K562 (cell line): ENCODE results near the gene CETN2. TPM values are rescaled to one million over a fixed set of nuclear protein-coding genes. Genes with fewer than 3 reads are reported as not detected.
A peak's percentile ranks its signal among the peaks of the same experiment; 100 is the strongest.

ENCODE experiments used
- ATAC-seq: fragments of 200-7000 bp; cut with Tn5 transposase; 3 replicates; pipeline ENCODE4 v1.9.1; 2020; ENCODE audit warnings: moderate library complexity
- BruUV-seq: library from RNA; stranded (reverse); fragments of 400-500 nt; replicated peaks from 2 replicates; lab custom pipeline; 2021; lab: Mats Ljungman, UMichigan
- CTCF ChIA-PET: fragments of 300-600 bp; formaldehyde crosslinking; extraction: SDS; loops from one replicate; lab custom pipeline; 2021; ENCODE audit warnings: low intra/inter-chr PET ratio; lab: Yijun Ruan, JAX
- POLR2A ChIA-PET: fragments of 300-600, 350-650 bp; sonication (Branson Sonifier 250); formaldehyde crosslinking; extraction: SDS; loops from one replicate; lab custom pipeline; 2021; ENCODE audit warnings: antibody characterized with exemption, inconsistent platforms; lab: Yijun Ruan, JAX
- DNase-seq, 4 experiments: peaks; one replicate each; pipeline versions ENCODE4 v3.0.0 to v3.0.0-alpha.2; 2011 to 2018; ENCODE audit warnings: low spot score in 3 of 4, mixed read lengths in 3 of 4; ENCODE audit errors: extremely low read depth in 1 of 4
- FAIRE-seq: peaks from 2 replicates; lab custom pipeline; 2011; peaks lifted over from hg19 to GRCh38; lab: Jason Lieb, UNC
- H2AFZ ChIP-seq: 2 replicates; pipeline ENCODE4 v1.6.0; 2011; ENCODE audit warnings: low read depth, low read length, control low read depth, inconsistent platforms
- H3K27ac ChIP-seq: fragments of 200-600 bp; 3 replicates; pipeline ENCODE4 v1.8.0; 2011; ENCODE audit warnings: low read depth, mild to moderate bottlenecking, control low read depth, inconsistent platforms, low read length, moderate library complexity, mixed read lengths; ENCODE audit errors: extremely low read depth
- H3K27me3 ChIP-seq, 2 experiments: fragments of 300-600 bp in 1 of 2; 2 replicates in 1 of 2; 3 replicates in 1 of 2; pipeline versions ENCODE4 v1.6.0 to v1.8.0; 2011; ENCODE audit warnings: inconsistent platforms in 2 of 2, low read length in 2 of 2, mild to moderate bottlenecking in 1 of 2, mixed read lengths in 1 of 2, moderate library complexity in 1 of 2; ENCODE audit not compliant: control insufficient read depth in 2 of 2, insufficient read depth in 2 of 2
- H3K36me3 ChIP-seq: fragments of 300-600 bp; 3 replicates; pipeline ENCODE4 v1.8.0; 2011; ENCODE audit warnings: mild to moderate bottlenecking, low read length, inconsistent platforms; ENCODE audit not compliant: control insufficient read depth, insufficient read depth
- H3K4me1 ChIP-seq, 2 experiments: fragments of 200-600 bp in 1 of 2; replicated peaks in 1 of 2; 2 replicates in 1 of 2; 3 replicates in 1 of 2; pipeline versions ENCODE4 v1.5.1 to v1.8.0; 2011; ENCODE audit warnings: inconsistent platforms in 2 of 2, low read length in 2 of 2, mild to moderate bottlenecking in 1 of 2, mixed read lengths in 1 of 2, moderate library complexity in 1 of 2; ENCODE audit not compliant: control insufficient read depth in 2 of 2, insufficient read depth in 2 of 2
- H3K4me2 ChIP-seq: 2 replicates; pipeline ENCODE4 v1.6.1; 2011; ENCODE audit warnings: low read length, control low read depth, inconsistent platforms, mixed read lengths; ENCODE audit not compliant: insufficient read depth
- H3K4me3 ChIP-seq: fragments of 200-600 bp; sonication (generic), shearing (Covaris generic); 2 replicates; pipeline ENCODE4 v1.5.1; 2016; ENCODE audit warnings: control low read depth, inconsistent platforms
- H3K79me2 ChIP-seq: fragments of 200-600 bp; 3 replicates; pipeline ENCODE4 v1.8.0; 2011; ENCODE audit warnings: low read length, inconsistent platforms; ENCODE audit not compliant: control insufficient read depth, insufficient read depth
- H3K9ac ChIP-seq, 2 experiments: 2 replicates each; pipeline versions ENCODE4 v1.6.0 to v1.6.1; 2011; ENCODE audit warnings: low read depth in 2 of 2, low read length in 2 of 2, control low read depth in 1 of 2, inconsistent platforms in 1 of 2, mild to moderate bottlenecking in 1 of 2, mixed read lengths in 1 of 2; ENCODE audit not compliant: insufficient read depth in 1 of 2
- H3K9me1 ChIP-seq: one replicate; pipeline ENCODE4 v1.6.0; 2011; ENCODE audit warnings: inconsistent platforms, mild to moderate bottlenecking, low read length, moderate library complexity; ENCODE audit not compliant: control insufficient read depth, insufficient read depth
- H3K9me3 ChIP-seq: replicated peaks from 2 replicates; pipeline ENCODE4 v1.5.1; 2011; ENCODE audit warnings: low read depth, low read length, inconsistent platforms; ENCODE audit not compliant: control insufficient read depth, insufficient read depth
- H4K20me1 ChIP-seq: replicated peaks from 2 replicates; pipeline ENCODE4 v1.6.1; 2011; ENCODE audit warnings: low read length, inconsistent platforms, mixed read lengths; ENCODE audit not compliant: control insufficient read depth, insufficient read depth
- COPS2 ChIP-seq: fragments of 450-650 bp; conservative IDR thresholded peaks from 2 replicates; pipeline ENCODE4 v1.6.1; 2016; ENCODE audit warnings: mild to moderate bottlenecking, moderate library complexity
- EGR1 ChIP-seq: fragments of 450-650 bp; conservative IDR thresholded peaks from 2 replicates; pipeline ENCODE4 v1.6.1; 2017; ENCODE audit warnings: mild to moderate bottlenecking
- ETV6 ChIP-seq, 3 experiments: fragments of 150-350 bp in 1 of 3; sonication (generic) in 1 of 3; formaldehyde crosslinking in 1 of 3; IDR thresholded peaks; 2 replicates each; pipeline versions ENCODE4 v1.6.1 to v1.8.0; 2014 to 2022; ENCODE audit warnings: borderline replicate concordance in 2 of 3, low read depth in 2 of 3, antibody characterized with exemption in 1 of 3, low read length in 1 of 3, mild to moderate bottlenecking in 1 of 3, missing genetic modification reagents in 1 of 3
- FOXA3 ChIP-seq, 2 experiments: fragments of 450-650 bp in 1 of 2; sonication (generic) in 1 of 2; formaldehyde crosslinking; IDR thresholded peaks in 1 of 2; conservative IDR thresholded peaks in 1 of 2; 2 replicates each; pipeline versions ENCODE4 v1.4.0 to v1.8.0; 2020 to 2022; ENCODE audit warnings: mild to moderate bottlenecking in 2 of 2, missing genetic modification reagents in 1 of 2
- GTF2E2 ChIP-seq: fragments of 200-800 bp; sonication (Bioruptor generic); IDR thresholded peaks from 2 replicates; pipeline ENCODE4 v1.6.1; 2016; ENCODE audit warnings: missing genetic modification characterization, missing compliant biosample characterization
- HDAC6 ChIP-seq: IDR thresholded peaks from 2 replicates; pipeline ENCODE4 v1.6.1; 2012; ENCODE audit warnings: low read depth, mild to moderate bottlenecking, control low read depth, inconsistent platforms, low read length, moderate library complexity
- POLR2G ChIP-seq: fragments of 200-400 bp; formaldehyde crosslinking; IDR thresholded peaks from 2 replicates; pipeline ENCODE4 v1.6.1; 2017; ENCODE audit warnings: low read depth, mild to moderate bottlenecking, antibody characterized with exemption, low read length, moderate library complexity
- SRF ChIP-seq, 2 experiments: fragments of 250-450, 450-650 bp in 1 of 2; sonication (Bioruptor Pico) in 1 of 2; sonication (generic) in 1 of 2; formaldehyde crosslinking; IDR thresholded peaks; 2 replicates each; pipeline versions ENCODE4 v1.5.0 to v1.5.1; 2020 to 2022; ENCODE audit warnings: mild to moderate bottlenecking in 1 of 2, missing genetic modification reagents in 1 of 2
- TEAD4 ChIP-seq, 2 experiments: sonication (generic) in 1 of 2; formaldehyde crosslinking in 1 of 2; IDR thresholded peaks; 2 replicates each; pipeline versions ENCODE4 v1.6.1 to v1.8.0; 2012 to 2022; ENCODE audit warnings: borderline replicate concordance in 1 of 2, inconsistent platforms in 1 of 2, low read length in 1 of 2, mild to moderate bottlenecking in 1 of 2, missing genetic modification reagents in 1 of 2
- ZBTB43 ChIP-seq: sonication (generic); formaldehyde crosslinking; IDR thresholded peaks from 2 replicates; pipeline ENCODE4 v1.8.0; 2023; ENCODE audit warnings: mild to moderate bottlenecking, missing genetic modification reagents
- ZBTB8A ChIP-seq: fragments of 450-650 bp; IDR thresholded peaks from 2 replicates; pipeline ENCODE4 v1.6.1; 2018; ENCODE audit warnings: mild to moderate bottlenecking, moderate library complexity; ENCODE audit not compliant: partially characterized antibody
- ZSCAN29 ChIP-seq: fragments of 450-650 bp; IDR thresholded peaks from 2 replicates; pipeline ENCODE4 v1.6.1; 2017
- WGBS: fragments of 100-300 bp; shearing (Covaris generic); methylation state at CpG from one replicate; pipeline ENCODE4 v1.1.6; 2016; ENCODE audit warnings: low coverage, mixed read lengths; ENCODE audit not compliant: insufficient coverage; ENCODE audit errors: missing lambda C conversion rate; 5-methylcytosine and 5-hydroxymethylcytosine counted together
- in situ Hi-C: fragments of 300-500 bp; cut with MboI; formaldehyde crosslinking; loops from 4 replicates; pipeline ENCODE4 v1.15.0; 2018; ENCODE audit warnings: inconsistent platforms, mixed read lengths
- intact Hi-C: fragments of 100-400 bp; cut with micrococcal nuclease; formaldehyde crosslinking; loops from 2 replicates; pipeline ENCODE4 v1.14.2; 2022
- polyA plus RNA-seq, 8 experiments: library from polyadenylated mRNA; depleted of rRNA in 4 of 8; stranded (reverse) in 5 of 8; unstranded in 3 of 8; fragments of >200 nt; fragmentation: Nextera tagmentation in 2 of 8; fragmentation: Illumina TruSeq in 1 of 8; extraction: Ambion mirVana in 2 of 8; extraction: Trizol in 1 of 8; gene quantifications; 2 replicates each; pipeline versions ENCODE4 v1.2.1 to v1.2.3, GENCODE V29; 2011 to 2014; ENCODE audit warnings: inconsistent platforms in 1 of 8, missing spikeins in 1 of 8
- total RNA-seq, 7 experiments: library from RNA; depleted of rRNA in 6 of 7; stranded (reverse); fragments of >200 nt in 6 of 7; fragmentation: Illumina TruSeq in 2 of 7; extraction: Trizol in 2 of 7; gene quantifications; 2 replicates each; pipeline versions ENCODE4 v1.2.1 to v1.2.3, GENCODE V29; 2011 to 2021; ENCODE audit warnings: low replicate concordance in 1 of 7
- TF ChIP-seq, protein P1 (sequence below): fragments of 250-450 bp; sonication (Bioruptor Pico); IDR thresholded peaks from 2 replicates; pipeline ENCODE4 v1.9.0; 2021; ENCODE audit warnings: mild to moderate bottlenecking

CETN2 gene
- total and polyA plus RNA-seq, 9 of the 15 experiments (the other 6 are each of a cell fraction or from before 2014, with no cell fraction given), result 16.7 to 37.1 (median 27.6) TPM

- no peak for FAIRE-seq
- no peaks in the 10 kb centered on the region for H3K4me1 ChIP-seq
- in situ Hi-C loops (no loop called here), intact Hi-C loops (no loop called here)
- no peaks in the 10 kb centered on the region for H3K79me2 ChIP-seq
- H3K4me3 ChIP-seq, result no peak overlapping the region
- H3K27me3 ChIP-seq, result peaks cover 0 to 32% of the 10 kb centered on the region in 2 experiments; a peak in 3 of 5 replicates
- H2AFZ ChIP-seq, result no peak overlapping the region
- no peak overlapping the region for H3K27ac ChIP-seq
- H3K9me1 ChIP-seq, result no peaks in the 10 kb centered on the region
- no peak for ATAC-seq
- no peak overlapping the region for H3K9ac ChIP-seq
- BruUV-seq, result no TSS peak
- TF ChIP-seq GTF2E2 (no peak), SRF (CRISPR knock-in tag; IDR thresholded peaks at IDR 0.05) (no peak), FOXA3 (CRISPR knock-in tag; conservative IDR thresholded peaks at IDR 0.05 in 1 of 2, IDR thresholded peaks at IDR 0.05 in 1 of 2) (no peak), ETV6 (IDR thresholded peaks at IDR 0.05; ENCODE audit: borderline replicate concordance in 1 of 2, low read depth in 2 of 2, low read length in 1 of 2) (no peak), ETV6 (CRISPR knock-in tag; IDR thresholded peaks at IDR 0.05; ENCODE audit: borderline replicate concordance) (no peak)
- H3K4me2 ChIP-seq, result no peak overlapping the region
- ChIA-PET CTCF (no interaction called here), POLR2A (interaction anchor here (0.9 to 1.1 kb wide), 2 partner anchors 10 to 13 kb away, joined by 3 to 5 read pairs; no protein-coding TSS in a partner anchor)
- WGBS, result 26% methylated on average over 2 of the region's 2 CpGs
- peaks cover 21% of the 10 kb centered on the region; the same call in 2 of the 3 replicates for H3K36me3 ChIP-seq
- no peaks in the 10 kb centered on the region for H3K9me3 ChIP-seq
- H4K20me1 ChIP-seq, result no peaks in the 10 kb centered on the region
- no peak for DNase-seq
Observed at GRCh38 chrX:152873361-152873760, 42.8 kb upstream of the CETN2 start.

- peaks cover 0 to 24% of the 10 kb centered on the region in 2 experiments; a peak in 3 of 5 replicates for H3K27me3 ChIP-seq
- H3K4me2 ChIP-seq, result no peak overlapping the region
- no peaks in the 10 kb centered on the region for H3K9me3 ChIP-seq
- WGBS, result no CpG with 5 or more reads among the region's 2 CpGs
- ChIA-PET POLR2A (interaction anchor here (0.9 kb wide), 1 partner anchor 14 kb away, joined by 3 read pairs; no protein-coding TSS in a partner anchor), CTCF (no interaction called here)
- DNase-seq (no peak), FAIRE-seq (no peak), ATAC-seq (no peak)
- no peak overlapping the region for H2AFZ ChIP-seq
- intact Hi-C loops, result no loop called here
- no TSS peak for BruUV-seq
- peaks cover 26% of the 10 kb centered on the region; the same call in 2 of the 3 replicates for H3K36me3 ChIP-seq
- H3K9me1 ChIP-seq, result no peaks in the 10 kb centered on the region
- in situ Hi-C loops, result no loop called here
- no peaks in the 10 kb centered on the region for H3K4me1 ChIP-seq
- H3K4me3 ChIP-seq, result no peak overlapping the region
- H4K20me1 ChIP-seq, result no peaks in the 10 kb centered on the region
- no peaks in the 10 kb centered on the region for H3K79me2 ChIP-seq
- H3K27ac ChIP-seq, result no peak overlapping the region
- H3K9ac ChIP-seq, result no peak overlapping the region
- TF ChIP-seq TEAD4 (IDR thresholded peaks at IDR 0.05; ENCODE audit: low read length) (peak; percentile 69), TEAD4 (CRISPR knock-in tag; IDR thresholded peaks at IDR 0.05; ENCODE audit: borderline replicate concordance) (no peak), HDAC6 (no peak), ZSCAN29 (no peak), COPS2 (no peak), ZBTB8A (no peak), POLR2G (peak; percentile 63), ZBTB43 (CRISPR knock-in tag) (no peak), EGR1 (peak; percentile 90)
- TF ChIP-seq, protein P1, sequence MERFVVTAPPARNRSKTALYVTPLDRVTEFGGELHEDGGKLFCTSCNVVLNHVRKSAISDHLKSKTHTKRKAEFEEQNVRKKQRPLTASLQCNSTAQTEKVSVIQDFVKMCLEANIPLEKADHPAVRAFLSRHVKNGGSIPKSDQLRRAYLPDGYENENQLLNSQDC (CRISPR knock-in tag), result no peak
Observed at GRCh38 chrX:152872522-152872921, 42.0 kb upstream of the CETN2 start.
